ENCODE results near the gene CREG2.
A peak's percentile ranks its signal among the peaks of the same experiment; 100 is the strongest.
"Not testable (repeated sequence)": the region's sequence is repeated elsewhere in the genome, so short reads cannot be mapped to it uniquely, and the experiment has no call there.

The CREG2 gene

DNA sequence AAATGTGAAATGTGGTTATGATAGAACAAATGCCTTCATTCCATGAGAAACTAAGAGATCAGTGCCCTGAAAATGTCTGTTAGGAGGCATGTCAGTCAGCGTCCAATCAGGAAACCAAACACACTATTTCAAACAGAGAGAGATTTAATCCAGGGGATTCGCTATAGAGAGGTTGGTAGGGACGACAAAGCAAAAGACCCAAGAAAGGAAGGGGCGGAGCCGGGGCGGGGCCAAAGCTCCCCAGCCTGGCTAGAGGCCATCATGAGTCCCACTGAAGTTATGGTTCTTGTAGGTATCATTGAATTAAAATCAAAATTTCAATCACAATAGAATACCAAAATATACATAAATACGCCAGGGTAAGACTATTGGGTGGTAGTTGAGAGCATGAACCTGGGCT lies 45.9 kb downstream of the CREG2 start:
- DNase-seq = no peak

DNA sequence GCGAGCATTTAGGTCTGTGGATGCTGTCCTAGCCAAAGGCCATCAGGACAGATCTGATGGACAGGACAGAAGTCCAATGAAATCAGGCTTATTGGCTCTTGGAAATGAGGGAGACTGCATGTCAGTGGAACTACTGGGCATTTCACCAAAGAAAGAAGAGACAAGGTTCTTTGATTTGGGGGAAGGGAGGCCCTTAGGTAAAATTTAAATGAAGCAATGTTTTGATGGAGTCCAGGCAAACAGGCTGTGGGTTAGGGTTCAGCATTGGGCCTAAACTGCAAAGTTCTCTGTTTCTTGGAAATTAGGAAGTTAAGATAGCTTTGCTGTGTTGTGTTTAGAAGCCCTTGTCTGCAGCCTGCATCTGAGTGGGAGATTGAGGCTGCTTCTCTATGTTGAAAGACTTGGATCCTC lies 47.2 kb downstream of the CREG2 start:
- DNase-seq = no peak

DNA sequence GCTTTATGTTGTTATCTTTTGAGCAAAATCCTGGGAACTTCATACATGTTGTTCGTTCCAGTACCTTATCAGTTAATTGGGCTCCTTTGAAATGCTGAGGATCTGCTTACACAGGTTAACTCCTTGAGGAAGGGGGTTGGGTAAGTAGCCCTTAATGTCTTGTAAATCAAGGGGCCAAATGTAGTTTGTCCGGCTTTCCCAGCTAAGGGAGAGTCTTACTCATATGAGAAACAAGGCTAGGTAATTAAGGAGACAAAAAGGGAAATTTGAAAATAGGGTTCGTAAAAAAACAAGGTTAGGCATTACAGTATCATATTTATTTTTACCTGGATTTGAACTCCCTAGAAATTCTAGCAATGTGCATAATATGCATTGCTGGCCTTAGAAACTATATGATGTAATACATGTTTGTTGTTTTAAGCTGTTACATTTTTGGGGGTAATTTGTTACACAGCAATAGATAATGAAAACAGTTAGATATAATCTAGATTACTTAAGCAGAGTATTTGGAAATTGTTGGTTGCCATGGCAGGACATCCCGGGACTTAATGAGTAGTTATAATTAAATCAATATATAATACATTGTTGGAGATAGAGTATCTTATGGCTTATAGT lies 47.9 kb downstream of the CREG2 start:
- DNase-seq = no peak

DNA sequence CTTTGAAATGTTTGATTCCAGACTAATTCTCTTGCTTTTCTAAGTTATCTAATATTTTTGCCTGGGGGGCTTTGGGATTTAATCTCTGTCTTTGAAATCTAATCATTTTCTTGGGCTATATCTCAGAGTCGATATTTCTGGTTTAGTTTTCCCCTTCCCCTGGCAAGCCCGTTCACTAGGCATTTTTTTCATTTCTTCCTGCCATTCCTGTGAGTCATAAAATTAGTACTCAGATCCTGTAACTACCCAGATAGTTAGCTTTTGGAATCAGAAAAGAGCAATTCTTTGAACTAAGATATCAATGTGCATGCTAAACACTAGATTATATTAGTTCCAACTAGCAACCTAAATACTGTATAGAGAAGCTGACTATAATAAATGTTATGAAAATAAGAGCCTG lies 49.4 kb downstream of the CREG2 start:
- no peak for DNase-seq

DNA sequence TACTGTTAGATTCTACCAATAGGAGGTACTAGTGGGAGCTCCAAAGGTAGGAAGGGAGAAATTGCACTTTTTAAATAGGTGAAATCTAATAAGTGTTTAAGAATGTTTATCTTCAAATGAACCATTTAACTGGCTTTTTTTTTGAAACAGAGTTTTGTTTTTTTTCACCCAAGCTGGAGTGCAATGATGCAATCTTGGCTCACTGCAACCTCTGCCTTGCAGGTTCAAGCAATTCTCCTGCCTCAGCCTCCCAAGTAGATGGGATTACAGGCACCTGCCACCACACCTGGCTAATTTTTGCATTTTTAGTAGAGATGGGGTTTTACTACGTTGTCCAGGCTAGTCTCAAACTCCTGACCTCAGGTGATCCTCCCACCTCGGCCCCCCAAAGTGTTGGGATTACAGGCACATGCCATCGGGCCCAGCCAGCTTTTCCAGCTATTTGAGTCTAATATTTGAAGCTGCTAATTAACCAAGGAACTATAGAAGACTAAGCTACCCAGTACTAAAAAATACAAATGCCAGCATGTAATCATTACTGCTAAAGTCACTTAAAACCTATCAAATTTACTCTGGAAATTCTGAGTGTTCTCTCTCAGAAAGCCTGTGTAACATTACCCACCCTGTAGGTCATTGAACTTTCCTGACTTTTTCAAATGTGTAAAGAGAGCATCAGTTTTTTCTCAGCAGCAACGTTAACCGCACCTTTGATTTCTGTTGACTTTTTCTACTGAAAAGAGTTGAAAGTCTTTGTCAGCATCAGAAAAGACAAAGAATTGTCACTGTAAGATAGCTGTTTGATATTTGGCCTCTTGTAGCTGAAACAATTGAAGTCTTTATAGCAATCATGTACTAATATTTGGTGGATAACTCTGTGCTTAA lies 54.2 kb downstream of the CREG2 start:
- no peak for DNase-seq

DNA sequence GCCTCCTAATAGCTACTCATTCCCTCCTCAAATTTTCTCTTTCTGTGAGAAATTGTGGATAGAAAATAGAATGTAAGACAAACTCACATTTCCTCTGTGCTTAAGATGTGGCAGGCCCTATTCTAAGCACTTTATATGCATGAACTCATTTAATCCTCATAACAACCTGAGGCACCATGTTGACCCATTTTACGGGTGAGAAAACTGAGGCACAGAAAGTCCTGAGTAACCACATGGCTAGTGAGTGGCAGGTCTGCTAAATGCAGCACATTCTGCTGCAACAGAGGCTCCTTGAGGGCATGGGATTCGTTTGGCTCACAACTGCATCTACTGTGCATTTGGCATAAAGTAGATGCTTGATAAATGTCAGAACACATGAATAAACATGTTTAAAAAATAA lies 56.1 kb downstream of the CREG2 start:
- no peak for DNase-seq

DNA sequence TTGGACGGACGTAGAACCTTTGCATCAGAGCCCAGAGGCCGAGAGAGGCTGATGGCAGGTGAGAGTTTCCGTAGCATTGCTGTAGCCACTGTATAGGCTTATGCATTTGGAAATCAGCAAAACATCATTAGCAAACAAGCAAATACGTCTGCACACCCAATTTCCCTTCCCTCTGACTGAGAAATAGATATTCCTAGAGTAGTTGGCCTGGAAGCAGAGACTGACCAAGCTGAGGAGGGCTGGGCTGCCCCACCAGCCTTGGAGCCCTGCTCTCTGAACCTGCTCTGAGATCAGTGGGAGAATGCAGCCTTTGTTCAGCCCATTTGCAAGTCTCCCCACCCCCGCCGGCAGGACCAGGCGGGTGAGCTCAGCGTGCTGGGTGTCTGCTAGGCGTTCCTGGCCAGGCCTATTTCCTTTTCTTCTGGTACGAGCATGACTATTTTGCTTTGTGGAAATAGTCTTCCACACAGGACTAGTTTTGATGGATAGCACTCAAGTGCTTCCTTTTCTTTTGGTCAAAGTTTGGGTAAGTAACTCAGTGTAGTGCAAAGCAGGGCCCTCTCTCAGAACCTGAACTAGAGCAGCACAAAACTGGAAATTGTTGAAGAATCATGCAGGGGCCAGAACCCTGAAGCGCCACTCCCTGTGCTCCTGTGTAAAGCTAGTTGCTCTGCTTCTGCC lies 56.9 kb downstream of the CREG2 start:
- DNase-seq = no peak

DNA sequence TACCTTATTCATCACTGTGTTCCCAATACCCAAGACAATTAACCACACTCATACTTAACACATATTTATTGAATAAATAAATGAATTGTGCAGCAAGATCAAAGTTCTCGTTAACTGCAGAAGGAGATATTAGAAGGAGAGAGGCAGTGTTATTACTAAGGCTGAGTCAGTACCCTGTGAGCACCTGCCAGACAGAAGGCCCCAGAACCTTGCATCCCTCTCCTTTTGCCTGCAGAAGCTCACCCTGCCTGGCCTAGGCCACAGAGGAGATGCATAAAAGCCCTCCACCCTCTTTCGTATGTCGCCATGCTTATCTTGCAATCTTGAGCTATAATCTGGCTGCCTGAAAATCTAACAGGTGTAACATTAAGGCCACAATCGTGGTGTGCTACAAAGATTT lies 58.3 kb downstream of the CREG2 start:
- DNase-seq = no peak

DNA sequence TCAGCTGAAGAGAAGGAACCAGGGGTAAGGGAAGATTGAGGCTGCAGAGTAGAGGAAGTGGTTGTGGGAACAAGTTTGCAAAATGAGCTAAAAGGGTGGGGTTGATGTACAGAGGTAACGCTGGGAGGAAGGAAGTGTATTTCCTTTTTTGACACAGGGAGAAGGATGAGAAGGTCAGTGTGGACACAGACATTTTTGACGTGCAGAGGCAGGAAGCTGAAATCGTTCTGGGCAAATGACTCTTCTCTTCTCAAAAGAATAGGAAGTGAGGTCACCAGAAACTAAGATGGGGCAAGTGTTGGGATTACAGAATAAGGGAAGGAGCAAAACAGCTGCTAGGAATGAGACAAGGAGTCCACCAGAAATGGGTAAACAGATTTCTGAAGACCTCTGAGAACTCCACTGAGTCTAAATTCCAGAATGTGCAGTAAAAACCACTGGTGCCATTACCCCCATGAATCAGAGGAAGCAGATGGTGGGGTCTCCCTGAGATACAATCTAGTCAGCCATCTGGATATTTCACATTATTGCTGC lies 58.8 kb downstream of the CREG2 start:
- no peak for DNase-seq

DNA sequence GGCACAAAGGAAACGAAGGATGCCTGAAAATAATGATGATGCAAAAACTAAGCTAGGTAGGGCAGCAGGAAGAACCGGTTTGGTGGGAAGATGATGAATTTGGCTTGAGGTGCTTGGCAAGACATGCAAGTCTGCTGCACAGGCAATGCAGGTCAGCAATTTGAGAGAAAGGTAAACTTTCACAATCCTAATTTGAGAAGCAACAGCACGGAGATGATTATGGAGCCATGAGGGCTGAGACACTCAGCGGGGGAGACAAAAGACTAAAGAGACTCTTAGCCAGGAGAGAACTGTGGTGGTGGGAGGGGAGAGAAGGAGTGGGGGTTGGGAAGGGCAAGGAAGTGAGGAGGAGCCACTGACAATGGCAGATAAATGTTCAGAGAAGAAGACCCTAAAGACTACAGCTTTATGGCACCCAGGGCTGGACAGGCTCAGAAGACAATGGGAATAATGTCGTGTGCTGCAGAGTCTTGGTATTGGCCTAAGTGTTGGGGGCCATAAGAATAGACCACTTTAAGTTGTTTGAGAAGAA lies 59.4 kb downstream of the CREG2 start:
- DNase-seq = no peak

DNA sequence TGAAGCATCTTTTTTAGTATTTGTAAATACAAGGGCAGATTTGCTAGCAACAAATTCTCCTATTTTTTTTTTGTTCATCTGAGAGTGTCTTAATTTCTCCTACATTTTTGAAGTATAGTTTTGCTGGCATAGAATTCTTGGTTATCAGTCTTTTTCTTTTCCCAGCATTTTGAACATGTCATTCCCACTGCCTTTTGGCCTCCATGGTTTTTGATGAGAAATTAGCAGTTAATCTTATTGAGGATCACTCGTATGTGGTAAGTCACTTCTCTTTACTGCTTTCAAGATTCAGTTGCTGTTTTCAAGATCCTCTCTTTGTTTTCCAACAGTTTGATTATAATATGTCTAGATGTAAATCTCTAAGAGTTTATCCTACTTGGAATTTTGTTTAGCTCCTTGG lies 61.9 kb downstream of the CREG2 start:
- no peak for DNase-seq

DNA sequence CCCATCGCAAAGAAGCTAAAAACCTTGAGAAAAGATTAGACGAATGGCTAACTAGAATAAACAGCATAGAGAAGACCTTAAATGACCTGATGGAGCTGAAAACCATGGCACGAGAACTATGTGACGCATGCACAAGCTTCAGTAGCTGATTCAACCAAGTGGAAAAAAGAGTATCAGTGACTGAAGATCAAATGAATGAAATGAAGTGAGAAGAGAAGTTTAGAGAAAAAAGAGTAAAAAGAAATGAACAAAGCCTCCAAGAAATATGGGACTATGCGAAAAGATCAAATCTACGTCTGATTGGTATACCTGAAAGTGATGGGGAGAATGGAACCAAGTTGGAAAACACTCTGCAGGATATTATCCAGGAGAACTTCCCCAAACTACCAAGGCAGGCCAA lies 70.7 kb downstream of the CREG2 start:
- DNase-seq = not testable (repeated sequence)

DNA sequence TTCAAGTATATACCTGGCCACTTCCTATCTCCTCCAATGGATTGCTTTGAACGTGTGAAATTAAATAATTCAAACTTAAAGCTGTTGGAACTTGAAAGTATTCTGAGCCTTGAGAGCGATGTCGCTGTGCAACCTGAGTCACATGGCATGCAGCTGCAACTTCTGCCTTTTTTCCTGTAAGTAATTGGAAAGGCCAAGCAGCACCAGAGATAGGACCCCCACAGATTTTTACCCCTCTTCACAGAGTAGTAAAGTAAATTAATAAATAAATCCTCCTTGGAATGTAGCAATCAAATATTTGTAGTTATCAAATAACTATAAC lies 75.6 kb downstream of the CREG2 start:
- DNase-seq = no peak

DNA sequence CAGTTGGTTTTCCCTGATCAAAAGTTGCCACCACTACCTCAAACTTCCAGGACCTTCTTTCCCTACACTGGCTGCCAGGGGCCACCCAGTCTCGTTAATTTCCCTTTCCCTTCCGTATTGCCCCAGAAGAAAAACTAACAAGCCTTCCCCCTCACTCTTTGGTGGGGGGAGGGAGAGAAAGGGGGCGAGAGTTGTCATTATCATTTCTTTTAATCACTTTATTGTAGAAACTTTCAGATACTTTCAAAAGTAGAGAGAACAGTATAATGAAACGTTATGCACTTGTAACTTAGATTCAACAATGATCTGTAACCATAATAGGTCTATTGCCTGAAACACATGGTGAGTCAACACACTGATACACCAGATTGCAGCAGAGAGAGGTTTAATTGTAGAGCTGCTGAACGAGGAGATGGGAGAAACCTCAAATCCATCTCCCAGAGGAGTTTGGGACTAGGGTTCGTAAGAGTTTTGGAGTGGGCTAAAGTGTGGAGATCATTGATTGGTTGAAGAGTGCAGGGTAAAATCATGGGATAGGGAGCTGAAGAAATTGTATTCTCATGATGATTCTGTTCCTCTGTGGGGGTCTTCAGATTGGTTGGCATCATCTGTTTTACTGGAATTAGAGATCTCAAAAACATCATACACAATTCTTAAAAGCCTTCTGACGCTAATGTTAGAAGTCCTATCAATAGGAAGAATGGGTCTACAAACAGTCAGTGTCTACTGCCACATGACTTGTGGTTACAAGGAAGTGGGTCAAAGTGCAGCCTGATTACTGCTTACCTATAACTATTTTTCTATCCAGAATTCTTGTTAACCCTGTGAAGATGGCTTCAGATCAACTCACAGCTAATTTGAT lies 76.2 kb downstream of the CREG2 start:
- DNase-seq = no peak

DNA sequence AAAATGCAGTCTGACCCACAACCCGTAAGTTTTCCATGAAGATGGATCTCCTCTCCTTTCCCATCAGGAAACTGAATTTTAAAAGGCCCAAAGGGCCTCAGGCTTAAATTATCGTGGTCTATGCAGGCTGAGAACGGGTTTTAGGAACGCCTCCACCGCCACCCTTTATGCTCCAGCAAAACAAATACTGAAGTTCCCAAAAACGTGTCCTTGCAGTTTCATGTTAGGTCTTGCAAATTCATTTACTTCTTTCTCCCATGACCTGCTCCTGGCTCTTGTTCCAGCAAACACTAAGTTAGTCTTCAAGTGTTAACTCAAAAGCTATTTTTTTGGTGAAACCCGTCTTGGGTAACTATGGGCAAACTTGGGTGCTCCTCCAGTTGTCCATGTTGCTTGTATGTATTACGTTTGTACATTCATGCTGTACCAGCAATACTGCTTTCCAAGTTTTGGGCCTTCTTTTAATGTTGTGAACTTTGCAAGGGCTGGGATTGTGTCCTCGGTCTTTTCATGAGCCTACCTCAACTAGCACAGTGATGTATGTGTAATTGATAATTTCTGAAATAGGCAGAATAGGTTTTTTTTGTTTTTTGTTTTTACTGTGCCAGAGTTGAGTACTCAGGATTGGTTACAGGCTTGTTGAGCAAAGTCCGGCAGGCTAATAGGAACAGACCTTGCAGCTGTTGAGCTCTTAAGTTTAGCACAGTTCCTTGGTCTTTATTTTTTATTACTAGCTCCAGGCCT lies 77.0 kb downstream of the CREG2 start:
- no peak for DNase-seq

DNA sequence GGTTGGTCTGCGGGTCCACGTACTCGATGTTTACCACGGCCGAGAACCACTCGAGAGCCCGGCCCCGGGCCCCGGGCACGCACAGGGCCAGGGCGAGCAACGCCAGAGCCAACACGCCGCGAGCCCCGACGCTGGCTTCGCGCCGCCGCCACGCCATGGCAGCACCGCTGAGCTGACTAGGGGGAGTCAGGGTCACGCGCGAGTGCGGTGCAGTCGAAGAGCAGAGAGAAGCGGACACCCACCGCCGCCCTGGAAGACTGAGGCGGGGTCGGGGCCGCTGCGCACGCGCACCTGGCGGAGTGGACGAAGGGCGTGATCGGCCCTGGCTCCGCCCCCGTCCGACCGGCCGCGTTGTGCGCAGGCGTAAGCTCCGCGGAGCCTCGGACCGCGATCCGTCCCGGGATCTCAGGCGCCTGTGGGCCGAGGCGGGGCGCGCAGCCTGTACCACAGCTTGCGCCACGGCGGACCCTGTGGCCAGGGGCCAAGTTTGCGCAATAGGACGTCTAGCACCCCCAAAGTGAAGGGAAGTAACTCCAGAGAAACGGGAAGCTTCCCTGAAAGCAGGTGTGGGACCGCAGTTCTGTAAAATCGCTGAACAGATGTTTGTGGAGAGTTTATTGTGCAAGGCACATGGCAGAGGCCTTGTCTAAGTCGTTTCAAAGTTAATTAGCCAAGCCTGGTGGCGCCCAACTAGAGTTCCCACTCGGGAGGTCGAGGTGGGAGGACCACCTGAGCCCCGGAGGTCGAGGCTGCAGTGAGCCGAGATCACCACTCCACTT lies 78.7 kb downstream of the CREG2 start, which contains the start of gene RNF149:
Gene RNF149, minus strand, starts transcription at position 270 of the 779 bp plus-strand sequence. Its CDS starts 113 bp downstream, at position 157.
- DNase-seq = peak; percentile 76

DNA sequence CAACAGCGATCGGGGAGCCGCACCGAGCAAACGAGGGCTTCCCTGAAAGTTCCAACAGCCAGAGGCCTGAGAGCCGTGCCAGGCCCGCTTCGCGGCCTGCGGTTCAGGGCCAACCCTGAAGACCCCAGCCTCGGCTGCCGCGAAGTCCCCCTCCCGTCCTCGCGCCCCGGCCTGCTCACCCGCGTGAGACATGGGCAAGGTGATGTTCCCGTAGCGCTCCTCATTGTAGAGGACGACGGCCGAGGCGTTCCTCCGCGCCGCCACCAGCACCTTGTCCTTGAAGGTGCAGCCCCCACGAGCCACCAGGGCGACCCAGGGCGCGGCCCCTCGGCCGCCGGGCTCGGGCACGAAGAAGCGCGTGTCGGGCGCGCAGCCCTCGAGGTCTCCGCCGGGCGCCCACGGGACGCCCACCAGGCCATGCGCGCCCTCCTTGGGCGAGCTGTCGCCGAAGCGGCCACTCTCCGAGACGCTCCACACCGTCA lies 79.3 kb downstream of the CREG2 start:
- no peak for DNase-seq

DNA sequence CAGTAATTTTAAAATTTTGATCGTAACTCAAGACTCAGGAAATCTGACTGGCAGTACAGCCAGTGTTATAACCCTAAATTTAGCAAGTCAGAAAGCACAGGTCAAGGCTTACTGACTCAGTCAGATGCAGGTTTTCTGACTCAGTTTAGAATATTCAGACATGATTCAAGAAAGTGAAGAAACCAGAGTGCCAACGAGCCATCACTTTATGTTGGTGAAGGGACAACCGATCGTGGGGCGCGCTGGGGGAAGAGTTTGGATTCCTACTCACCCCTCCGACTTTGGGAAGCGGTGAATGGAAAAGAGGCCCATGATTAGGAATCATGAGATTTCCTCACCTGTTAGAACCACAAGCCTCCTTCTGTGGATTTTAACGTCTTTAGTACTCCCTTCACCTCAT lies 79.8 kb downstream of the CREG2 start:
- no peak for DNase-seq

DNA sequence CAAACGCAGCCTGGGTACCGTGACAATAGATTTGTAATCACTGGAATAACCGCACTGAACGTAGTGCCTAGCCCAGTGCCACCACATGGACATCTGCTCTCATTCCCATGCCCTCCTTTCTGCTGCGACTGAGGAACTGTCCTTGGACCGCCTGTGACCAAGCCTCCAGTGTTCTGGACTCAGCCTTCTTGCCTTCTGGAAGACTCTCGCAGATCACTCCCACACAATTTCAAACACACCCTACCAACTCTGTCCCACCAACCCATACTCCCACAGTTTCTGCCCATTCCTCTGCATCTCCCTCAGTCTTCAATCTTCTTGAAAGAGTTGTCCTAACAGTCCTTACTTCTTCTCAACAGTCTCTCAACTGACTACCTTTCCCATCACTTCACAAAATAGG lies 80.9 kb downstream of the CREG2 start:
- no peak for DNase-seq

DNA sequence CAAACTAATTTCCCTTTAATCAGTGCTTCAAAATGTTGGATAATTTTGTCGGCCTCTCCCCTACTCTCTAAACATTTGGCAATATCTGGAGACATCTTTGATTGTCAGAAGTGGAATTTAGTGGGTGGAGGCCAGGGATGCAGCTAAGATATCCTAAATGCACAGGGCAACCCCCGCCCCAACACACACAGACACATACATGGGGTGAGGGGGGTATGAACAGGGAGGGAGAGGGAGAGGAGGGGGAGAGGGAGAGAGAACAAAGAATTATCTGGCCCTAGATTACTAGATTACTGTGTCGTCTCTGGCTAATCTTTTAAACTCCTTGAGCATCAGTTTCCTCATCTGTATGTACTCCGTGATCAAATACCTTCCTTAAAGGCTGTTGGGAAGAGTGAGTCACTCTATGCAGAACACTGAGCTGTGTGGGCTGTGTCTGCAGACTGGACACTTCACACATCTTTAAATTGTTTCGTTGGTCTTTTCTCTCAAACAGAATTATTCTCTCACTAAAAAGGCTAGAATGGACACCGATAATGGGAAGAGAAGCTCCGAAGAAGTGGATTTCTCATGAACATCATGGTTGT lies 81.7 kb downstream of the CREG2 start:
- no peak for DNase-seq

Data from NCI-H2107 (cell line).